H1 (cell line): ENCODE data around the gene ETNPPL. TPM values are rescaled to one million over a fixed set of nuclear protein-coding genes. Genes with fewer than 3 reads are reported as not detected.

Experiments used
- CTCF ChIA-PET: fragments of 300-600 bp; sonication (Branson Sonifier 250); formaldehyde crosslinking; loops from one replicate; lab custom pipeline; 2021; ENCODE audit not compliant: partially characterized antibody; lab: Charles Lee
- POLR2A ChIA-PET: fragments of 300-600 bp; sonication (Branson Sonifier 250); formaldehyde crosslinking; loops from one replicate; lab custom pipeline; 2021; ENCODE audit warnings: inconsistent platforms; ENCODE audit not compliant: partially characterized antibody; lab: Charles Lee
- DNase-seq, 2 experiments: peaks; one replicate each; pipeline versions ENCODE4 v3.0.0 to v3.0.0-alpha.2; 2010 to 2022; ENCODE audit warnings: low spot score in 2 of 2, low read depth in 1 of 2, mixed read lengths in 1 of 2
- FAIRE-seq: peaks from 2 replicates; lab custom pipeline; 2011; peaks lifted over from hg19 to GRCh38; lab: Jason Lieb, UNC
- H2AFZ ChIP-seq: 2 replicates; pipeline ENCODE4 v1.8.1; 2012; ENCODE audit warnings: low read length, inconsistent platforms
- H2AK5ac ChIP-seq: 2 replicates; pipeline ENCODE4 v1.6.1; 2013; ENCODE audit warnings: low read depth, low read length
- H2BK120ac ChIP-seq: replicated peaks from 2 replicates; pipeline ENCODE3; 2013; ENCODE audit warnings: low read depth, low read length, inconsistent platforms
- H2BK12ac ChIP-seq: 2 replicates; pipeline ENCODE4 v1.6.1; 2013; ENCODE audit warnings: low read depth, low read length
- H2BK15ac ChIP-seq: 2 replicates; pipeline ENCODE4 v1.6.1; 2013; ENCODE audit warnings: low read length
- H2BK20ac ChIP-seq: 2 replicates; pipeline ENCODE4 v1.6.1; 2013; ENCODE audit warnings: low read length
- H2BK5ac ChIP-seq: 2 replicates; pipeline ENCODE4 v1.6.1; 2013; ENCODE audit warnings: low read depth, low read length
- H3K14ac ChIP-seq: 2 replicates; pipeline ENCODE4 v1.6.1; 2013; ENCODE audit warnings: inconsistent platforms; ENCODE audit not compliant: insufficient read length
- H3K18ac ChIP-seq: 2 replicates; pipeline ENCODE4 v1.6.1; 2013; ENCODE audit warnings: low read length; ENCODE audit errors: extremely low read depth
- H3K23ac ChIP-seq: 2 replicates; pipeline ENCODE4 v1.6.1; 2013; ENCODE audit warnings: inconsistent platforms; ENCODE audit not compliant: insufficient read length
- H3K23me2 ChIP-seq: 2 replicates; pipeline ENCODE4 v1.6.1; 2013; ENCODE audit warnings: low read depth, low read length
- H3K27ac ChIP-seq: 2 replicates; pipeline ENCODE4 v1.6.1; 2011; ENCODE audit warnings: low read depth, low read length, inconsistent platforms
- H3K27me3 ChIP-seq, 4 experiments: replicated peaks in 1 of 4; 1 replicate in 1 of 4; 2 replicates in 3 of 4; pipeline versions ENCODE4 v1.6.1 to v1.8.1; 2011 to 2013; ENCODE audit warnings: low read length in 3 of 4, mild to moderate bottlenecking in 3 of 4, inconsistent platforms in 2 of 4, mixed read lengths in 2 of 4, moderate library complexity in 1 of 4; ENCODE audit not compliant: control insufficient read depth in 3 of 4, insufficient read depth in 3 of 4; ENCODE audit errors: extremely low read depth in 1 of 4
- H3K36me3 ChIP-seq, 4 experiments: 2 replicates each; pipeline versions ENCODE4 v1.6.1 to v1.8.1; 2011 to 2013; ENCODE audit warnings: mild to moderate bottlenecking in 4 of 4, low read length in 3 of 4, moderate library complexity in 2 of 4, control low read depth in 1 of 4, inconsistent platforms in 1 of 4; ENCODE audit not compliant: insufficient read depth in 4 of 4, control insufficient read depth in 2 of 4
- H3K4ac ChIP-seq: replicated peaks from 2 replicates; pipeline ENCODE3; 2013; ENCODE audit warnings: low read length, low read depth, mixed read lengths, inconsistent platforms; ENCODE audit not compliant: insufficient read length
- H3K4me1 ChIP-seq, 4 experiments: replicated peaks in 1 of 4; 1 replicate in 1 of 4; 2 replicates in 3 of 4; pipeline versions ENCODE4 v1.6.1 to v1.8.1; 2011 to 2013; ENCODE audit warnings: low read length in 3 of 4, inconsistent platforms in 2 of 4, mixed read lengths in 1 of 4; ENCODE audit not compliant: insufficient read depth in 4 of 4, control insufficient read depth in 3 of 4
- H3K4me2 ChIP-seq, 2 experiments: 2 replicates each; pipeline versions ENCODE4 v1.6.1 to v1.8.1; 2011 to 2013; ENCODE audit warnings: low read depth in 2 of 2, low read length in 2 of 2, control low read depth in 1 of 2, inconsistent platforms in 1 of 2, mild to moderate bottlenecking in 1 of 2; ENCODE audit not compliant: insufficient read depth in 1 of 2
- H3K4me3 ChIP-seq, 4 experiments: fragments of 200-600, 300-600 bp in 1 of 4; sonication (generic), shearing (Covaris generic), sonication (Bioruptor Twin) in 1 of 4; 2 replicates each; pipeline versions ENCODE4 v1.5.1 to v1.8.1; 2011 to 2016; ENCODE audit warnings: low read length in 4 of 4, low read depth in 3 of 4, control low read depth in 2 of 4, inconsistent platforms in 2 of 4, mild to moderate bottlenecking in 2 of 4, mixed read lengths in 1 of 4, moderate library complexity in 1 of 4; ENCODE audit not compliant: insufficient read depth in 2 of 4; ENCODE audit errors: extremely low read depth in 1 of 4
- H3K56ac ChIP-seq: replicated peaks from 2 replicates; pipeline ENCODE3; 2013; ENCODE audit warnings: low read depth, mild to moderate bottlenecking, mixed read lengths, low read length, inconsistent platforms; ENCODE audit not compliant: insufficient read length
- H3K79me1 ChIP-seq: 2 replicates; pipeline ENCODE4 v1.6.1; 2013; ENCODE audit warnings: low read depth, low read length, control low read depth
- H3K79me2 ChIP-seq, 2 experiments: 2 replicates each; pipeline versions ENCODE4 v1.6.1 to v1.8.1; 2012 to 2013; ENCODE audit warnings: low read length in 2 of 2, mild to moderate bottlenecking in 2 of 2, inconsistent platforms in 1 of 2; ENCODE audit not compliant: insufficient read depth in 2 of 2, control insufficient read depth in 1 of 2
- H3K9ac ChIP-seq, 4 experiments: replicated peaks in 1 of 4; 1 replicate in 1 of 4; 2 replicates in 3 of 4; pipeline versions ENCODE4 v1.6.1 to v1.8.1; 2011 to 2013; ENCODE audit warnings: low read depth in 3 of 4, low read length in 3 of 4, control low read depth in 2 of 4, mild to moderate bottlenecking in 2 of 4, moderate library complexity in 2 of 4, inconsistent platforms in 1 of 4; ENCODE audit errors: extremely low read depth in 1 of 4
- H3K9me3 ChIP-seq, 2 experiments: 2 replicates each; pipeline versions ENCODE4 v1.6.1 to v1.8.1; 2012 to 2013; ENCODE audit warnings: mild to moderate bottlenecking in 2 of 2, moderate library complexity in 2 of 2, control low read depth in 1 of 2, inconsistent platforms in 1 of 2, low read depth in 1 of 2, low read length in 1 of 2, mixed read lengths in 1 of 2; ENCODE audit not compliant: insufficient read depth in 2 of 2
- H4K20me1 ChIP-seq, 2 experiments: replicated peaks in 1 of 2; 2 replicates each; pipeline versions ENCODE3 to v1.8.1; 2011 to 2013; ENCODE audit warnings: inconsistent platforms in 2 of 2, low read length in 2 of 2, mild to moderate bottlenecking in 1 of 2; ENCODE audit not compliant: insufficient read depth in 2 of 2, control insufficient read depth in 1 of 2
- H4K5ac ChIP-seq: 2 replicates; pipeline ENCODE4 v1.6.1; 2013; ENCODE audit warnings: low read length, low read depth, mixed read lengths, inconsistent platforms; ENCODE audit not compliant: insufficient read length
- H4K8ac ChIP-seq: 2 replicates; pipeline ENCODE4 v1.8.0; 2013; ENCODE audit warnings: mild to moderate bottlenecking, moderate library complexity, low read length, inconsistent platforms; ENCODE audit not compliant: insufficient read depth; ENCODE audit errors: extremely low read depth
- H4K91ac ChIP-seq: replicated peaks from 2 replicates; pipeline ENCODE3; 2013; ENCODE audit warnings: low read length, mixed read lengths, inconsistent platforms; ENCODE audit not compliant: insufficient read length
- PHF8 ChIP-seq: fragments of 200-600 bp; sonication (generic); conservative IDR thresholded peaks from 2 replicates; pipeline ENCODE4 v1.7.1; 2012; ENCODE audit warnings: low read depth, mild to moderate bottlenecking, inconsistent platforms, low read length, moderate library complexity
- ZNF274 ChIP-seq: IDR thresholded peaks from 2 replicates; pipeline ENCODE4 v1.7.0; 2012; ENCODE audit warnings: low read length, borderline replicate concordance; ENCODE audit errors: extremely low read depth
- WGBS, 2 experiments: shearing (Covaris generic) in 1 of 2; methylation state at CpG; one replicate each; pipeline versions ENCODE4 v1.1.6 to v1.1.7; 2013 to 2015; ENCODE audit warnings: low lambda C conversion rate in 2 of 2, mixed read lengths in 2 of 2, inconsistent platforms in 1 of 2, low coverage in 1 of 2, missing lambda C conversion rate in 1 of 2; ENCODE audit not compliant: insufficient replicate concordance in 2 of 2, insufficient coverage in 1 of 2, insufficient read length in 1 of 2; ENCODE audit errors: extremely low coverage in 1 of 2, missing lambda C conversion rate in 1 of 2; 5-methylcytosine and 5-hydroxymethylcytosine counted together
- polyA plus RNA-seq, 7 experiments: library from polyadenylated mRNA; depleted of rRNA in 3 of 7; stranded (reverse) in 5 of 7; unstranded in 2 of 7; fragments of >200 nt in 5 of 7; fragments of 200-250 nt in 2 of 7; gene quantifications; 1 replicate in 5 of 7; 2 replicates in 1 of 7; 4 replicates in 1 of 7; pipeline versions ENCODE4 v1.2.1 to v1.2.3, GENCODE V29; 2011 to 2013; ENCODE audit warnings: missing spikeins in 2 of 7, mixed read lengths in 2 of 7
- total RNA-seq: library from RNA; stranded (reverse); fragmentation: NEBNext Ultra II Directional; extraction: Animal tissue kit (Norgen Biotek cat#: 25700); gene quantifications from 2 replicates; pipeline ENCODE4 v1.2.1, GENCODE V29; 2021

Gene ETNPPL
- total and polyA plus RNA-seq, 2 of the 8 experiments (the other 6 are each of a cell fraction or from before 2014, with no cell fraction given), result 0.80 to 2.5 TPM

DNA sequence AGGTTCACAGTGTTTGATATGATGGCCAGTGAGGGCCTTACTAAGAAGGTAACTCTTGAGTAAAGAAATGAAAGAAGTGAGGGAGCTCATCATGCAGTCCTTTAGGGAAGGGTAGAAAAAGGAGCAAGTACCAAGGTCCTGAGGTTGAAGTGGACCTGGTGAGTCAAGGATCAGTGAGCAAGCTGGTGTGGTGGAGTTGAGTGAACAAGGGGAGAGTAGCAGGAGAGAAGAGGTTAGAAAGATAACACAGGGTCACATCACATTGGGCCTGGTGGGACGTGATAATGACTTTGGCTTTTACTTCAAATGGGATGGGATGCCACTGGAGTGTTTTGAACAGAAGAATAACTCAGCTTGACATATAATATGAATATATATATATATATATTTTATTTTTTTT, 67.8 kb downstream of the ETNPPL start:
- Histone ChIP-seq H4K5ac (no peak overlapping the region), H3K4me2 (no peak overlapping the region), H2AK5ac (no peak overlapping the region), H2BK12ac (no peak overlapping the region), H3K27ac (no peak overlapping the region), H3K27me3 (no peaks in the 10 kb centered on the region), H2BK5ac (no peak overlapping the region), H2AFZ (no peak overlapping the region), H2BK15ac (no peak overlapping the region), H3K79me2 (no peaks in the 10 kb centered on the region), H4K20me1 (no peaks in the 10 kb centered on the region), H3K4ac (no peak overlapping the region), H4K91ac (no peak overlapping the region), H3K23me2 (no peaks in the 10 kb centered on the region; the same call in 1 of the 2 replicates), H3K9me3 (no peaks in the 10 kb centered on the region), H3K9ac (no peak overlapping the region), H2BK120ac (no peak overlapping the region), H3K23ac (no peak overlapping the region), H3K36me3 (no peaks in the 10 kb centered on the region), H2BK20ac (no peak overlapping the region), H3K4me1 (peaks cover 0 to 3% (median under 1%) of the 10 kb centered on the region in 4 experiments; a peak in 2 of 7 replicates), H3K56ac (no peak overlapping the region), H3K4me3 (no peak overlapping the region), H4K8ac (no peak overlapping the region), H3K18ac (no peak overlapping the region), H3K79me1 (no peaks in the 10 kb centered on the region), H3K14ac (no peak overlapping the region)
- 89% methylated on average over 1 of the region's 1 CpG; no CpG with 5 or more reads in 1 of the 2 experiments for WGBS, 2 experiments
- ChIA-PET CTCF (no interaction called here), POLR2A (interaction anchor here (0.5 kb wide), 1 partner anchor 725 kb away, joined by 5 read pairs; no protein-coding TSS in a partner anchor)
- FAIRE-seq (no peak), DNase-seq (no peak)
- TF ChIP-seq ZNF274, result no peak
- TF ChIP-seq PHF8, result no peak
